ENCODE data around the gene GLYR1.
"Not testable (repeated sequence)": the region's sequence is repeated elsewhere in the genome, so short reads cannot be mapped to it uniquely, and the experiment has no call there.

Gene GLYR1
- 108 to 113 reads per million in 2 donors for total RNA-seq

DNA sequence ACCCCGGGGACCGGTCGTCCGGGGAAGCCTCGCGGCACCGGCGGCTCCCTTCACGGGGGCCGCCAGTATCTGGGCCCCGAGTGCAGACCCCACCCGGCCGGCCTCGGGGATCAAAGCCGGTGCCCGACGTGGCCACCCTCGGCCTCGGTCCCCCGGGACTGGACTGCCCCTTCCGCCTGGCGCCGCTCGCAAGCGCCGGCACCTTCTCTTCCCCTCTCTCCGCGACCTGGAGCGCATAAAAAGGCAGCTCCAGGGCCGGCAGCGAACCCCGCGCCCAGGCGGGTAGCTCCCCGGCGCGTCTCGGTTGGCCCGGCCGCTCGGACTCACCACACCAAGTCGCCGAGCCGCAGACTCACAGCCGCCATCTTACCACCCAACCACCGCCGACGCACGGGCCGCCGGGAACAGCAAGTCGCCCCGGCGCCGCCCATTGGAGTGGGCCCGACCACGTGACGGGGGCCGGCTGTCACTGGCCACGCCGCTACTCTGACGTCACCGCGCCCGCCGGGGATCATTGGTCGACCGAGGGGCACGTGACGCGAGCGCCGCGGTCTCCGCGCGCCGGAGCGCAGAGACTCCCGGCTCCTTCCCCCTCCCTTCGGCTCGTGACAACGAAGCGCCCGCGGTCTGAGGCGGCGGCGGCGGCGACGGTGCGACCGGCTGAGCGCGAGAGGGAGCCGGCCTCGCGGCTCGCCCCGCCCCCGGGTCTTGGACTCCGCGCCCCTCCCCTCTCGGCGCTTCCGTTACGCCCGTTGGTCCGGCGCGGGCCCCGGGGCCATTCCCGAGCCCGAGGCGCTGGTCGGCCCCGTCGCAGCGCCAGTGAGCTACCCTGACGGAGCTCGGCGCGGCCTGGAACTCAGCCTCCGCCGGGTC, at the start of gene GLYR1, which contains the start of gene UBN1:
GLYR1 (minus strand) TSS at position 388 of the 873 bp plus-strand sequence; CDS start at position 365, 23 bp downstream.
UBN1 (plus strand) TSS at position 581 of the 873 bp plus-strand sequence. CDS start 5,437 bp downstream, outside the sequence.
- DNase-seq, result peak; percentile 100

DNA sequence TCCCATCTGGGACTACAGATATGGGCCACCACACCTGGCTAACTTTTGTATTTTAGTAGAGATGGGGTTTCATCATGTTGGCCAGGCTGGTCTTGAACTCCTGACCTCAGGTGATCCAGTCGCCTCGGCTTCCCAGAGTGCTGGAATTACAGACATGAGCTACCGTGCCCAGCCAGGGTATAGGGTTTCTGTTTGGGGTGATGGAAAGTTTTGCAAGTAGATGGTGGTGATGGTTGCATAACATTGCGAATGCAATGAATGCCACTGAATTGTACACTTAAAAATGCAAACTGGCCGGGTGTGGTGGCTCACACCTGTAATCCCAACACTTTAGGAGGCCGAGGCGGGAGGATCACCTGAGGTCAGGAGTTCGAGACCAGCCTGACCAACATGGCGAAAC, 49.7 kb upstream of the GLYR1 start:
- DNase-seq, result not testable (repeated sequence)

DNA sequence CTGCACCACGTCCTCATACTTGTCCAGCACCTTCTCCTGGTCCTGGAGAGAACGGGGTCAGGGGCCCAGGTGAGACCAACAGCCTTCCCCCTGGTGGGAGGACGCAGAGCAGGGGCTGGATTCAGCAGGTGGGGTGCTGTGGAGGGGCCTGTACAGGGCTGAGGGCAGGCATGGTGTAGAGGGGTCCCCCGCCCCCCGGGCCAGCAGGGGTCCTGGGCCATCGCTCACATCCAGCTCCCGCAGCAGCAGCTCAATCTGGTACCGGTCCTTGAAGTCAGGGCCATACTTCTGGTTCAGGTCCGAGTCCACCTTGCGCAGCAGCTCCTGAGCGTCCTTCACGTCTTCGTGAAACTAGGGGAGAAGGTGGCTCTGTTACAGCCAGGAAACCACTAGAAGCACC, 48.3 kb upstream of the GLYR1 start:
- no peak for DNase-seq

DNA sequence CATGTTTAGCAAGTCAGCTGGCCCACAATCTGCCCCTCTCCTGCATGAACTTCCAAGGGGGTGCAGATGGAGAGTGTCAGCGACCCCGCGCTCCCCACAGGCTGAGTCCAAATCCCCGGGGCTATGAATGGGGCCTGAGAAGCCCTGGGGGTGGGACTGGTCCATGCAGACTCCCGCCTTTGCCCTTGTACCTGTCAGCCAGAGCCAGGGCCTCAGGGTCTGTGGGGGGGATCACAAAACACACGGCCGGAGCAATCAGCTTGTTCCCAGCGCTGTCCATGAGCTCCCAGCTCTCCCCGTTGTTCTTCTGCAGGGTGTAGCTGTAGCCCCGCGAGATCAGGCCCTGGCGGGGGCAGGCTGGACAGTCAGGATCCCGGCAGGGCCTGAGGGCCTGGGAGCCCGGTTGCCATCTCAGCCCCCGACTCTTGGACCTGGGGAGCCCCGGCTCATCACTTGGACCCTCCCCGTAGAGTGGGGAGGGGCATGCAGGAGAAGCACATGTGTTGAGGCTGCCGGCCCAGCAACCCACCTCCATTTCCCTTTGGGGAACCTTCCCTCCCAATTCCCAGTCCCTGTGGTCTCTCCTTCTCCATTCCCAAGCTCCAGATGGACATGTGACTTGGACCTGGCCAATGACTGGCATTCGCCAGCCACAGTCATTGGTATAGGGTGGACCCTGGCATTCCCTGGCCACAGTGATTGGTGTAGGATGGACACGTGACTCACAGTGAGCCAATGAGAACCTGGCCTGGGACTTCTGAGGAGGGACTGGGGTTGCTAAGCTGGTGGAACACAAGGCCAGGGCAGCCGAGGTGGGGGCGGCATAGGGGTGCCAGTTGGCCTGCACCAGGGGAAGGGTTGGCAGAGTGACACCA, 47.4 kb upstream of the GLYR1 start:
- no peak for DNase-seq

DNA sequence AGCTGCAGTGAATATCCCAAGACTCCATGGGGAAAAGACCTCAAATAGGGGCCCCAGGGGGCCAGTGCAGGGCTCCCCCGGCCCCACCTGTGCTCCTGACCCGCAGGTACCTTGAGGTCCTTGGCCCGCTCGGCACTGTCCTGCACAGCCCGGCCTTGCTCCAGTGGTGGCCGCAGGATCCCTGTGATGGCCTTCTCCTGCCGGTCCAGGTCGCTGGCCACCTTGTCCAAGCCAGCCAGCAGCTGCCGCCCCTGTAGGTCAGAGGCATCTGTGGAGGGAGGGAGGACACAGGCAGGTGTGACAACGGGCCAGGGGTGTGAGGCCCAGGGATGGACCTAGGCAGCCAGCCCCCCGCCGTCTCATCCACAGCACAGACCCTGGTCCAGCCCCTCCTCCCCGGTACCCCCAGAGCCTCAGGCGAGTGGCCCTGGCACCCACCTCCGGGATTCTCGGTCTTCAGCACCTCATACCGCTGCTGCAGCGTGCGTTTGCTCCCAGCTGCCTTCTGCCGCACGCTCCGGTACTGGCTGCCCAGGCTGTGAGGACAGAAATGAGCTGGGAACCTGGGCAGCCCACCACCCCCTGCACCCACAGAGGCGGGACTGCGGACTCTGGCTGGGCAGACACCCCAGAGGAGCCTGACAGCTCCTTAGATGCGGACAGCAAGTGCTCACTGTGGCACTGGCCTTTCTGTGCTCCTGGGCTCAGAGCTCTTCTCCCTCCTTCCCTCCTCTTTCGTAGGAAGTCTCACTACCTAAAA, 46.2 kb upstream of the GLYR1 start:
- no peak for DNase-seq

DNA sequence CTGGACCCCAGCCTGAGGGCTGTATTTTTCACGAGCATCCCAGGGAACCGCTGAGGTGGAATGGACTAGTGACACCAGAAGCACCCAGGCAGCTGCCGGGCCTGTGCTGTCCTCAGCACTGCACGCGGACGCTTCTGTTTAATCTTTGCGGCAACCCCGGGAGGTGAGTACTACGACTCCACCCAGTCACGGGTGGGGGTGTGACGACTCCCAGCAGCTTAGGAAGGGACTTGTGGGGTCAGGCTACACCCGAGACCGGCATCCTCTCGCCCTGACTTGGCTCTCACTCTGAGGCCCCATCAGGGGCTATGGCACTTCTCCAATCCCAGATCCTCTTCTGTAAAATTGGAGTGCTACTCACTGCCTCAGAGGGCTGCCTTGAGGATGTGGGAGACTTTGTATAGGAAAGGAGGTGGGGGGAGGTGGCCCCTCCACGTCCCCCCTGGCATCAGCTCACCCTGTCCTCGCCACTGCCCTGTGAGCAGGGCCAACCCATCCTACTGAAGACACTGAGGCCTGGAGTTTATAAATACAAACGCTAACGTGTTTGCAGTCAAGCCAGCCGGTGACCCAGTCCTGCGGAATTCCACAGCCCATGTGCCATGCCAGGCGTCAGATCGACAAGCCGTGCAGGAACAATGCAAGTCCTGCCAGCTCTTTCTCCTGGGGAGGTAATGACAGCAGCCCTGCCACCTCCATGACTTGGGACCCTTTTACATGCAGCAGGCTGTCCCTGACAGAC, 45.4 kb upstream of the GLYR1 start:
- no peak for DNase-seq

DNA sequence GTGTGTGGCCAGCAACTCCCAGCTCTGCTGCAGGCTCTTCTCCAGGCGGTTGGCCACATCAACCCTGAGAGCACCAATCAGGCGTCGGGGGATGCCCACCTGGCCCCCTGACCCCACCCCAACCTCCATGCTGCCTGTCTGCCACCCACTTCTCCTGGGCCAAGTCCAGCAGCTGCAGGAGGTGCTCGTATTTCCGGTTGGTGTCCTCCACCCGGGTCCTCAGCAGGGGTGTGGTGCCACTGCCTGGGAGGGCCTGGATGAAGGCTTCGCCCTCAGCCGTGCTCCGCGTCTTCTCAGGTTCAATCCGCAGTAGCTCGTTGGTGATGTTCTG, 44.8 kb upstream of the GLYR1 start:
- no peak for DNase-seq

DNA sequence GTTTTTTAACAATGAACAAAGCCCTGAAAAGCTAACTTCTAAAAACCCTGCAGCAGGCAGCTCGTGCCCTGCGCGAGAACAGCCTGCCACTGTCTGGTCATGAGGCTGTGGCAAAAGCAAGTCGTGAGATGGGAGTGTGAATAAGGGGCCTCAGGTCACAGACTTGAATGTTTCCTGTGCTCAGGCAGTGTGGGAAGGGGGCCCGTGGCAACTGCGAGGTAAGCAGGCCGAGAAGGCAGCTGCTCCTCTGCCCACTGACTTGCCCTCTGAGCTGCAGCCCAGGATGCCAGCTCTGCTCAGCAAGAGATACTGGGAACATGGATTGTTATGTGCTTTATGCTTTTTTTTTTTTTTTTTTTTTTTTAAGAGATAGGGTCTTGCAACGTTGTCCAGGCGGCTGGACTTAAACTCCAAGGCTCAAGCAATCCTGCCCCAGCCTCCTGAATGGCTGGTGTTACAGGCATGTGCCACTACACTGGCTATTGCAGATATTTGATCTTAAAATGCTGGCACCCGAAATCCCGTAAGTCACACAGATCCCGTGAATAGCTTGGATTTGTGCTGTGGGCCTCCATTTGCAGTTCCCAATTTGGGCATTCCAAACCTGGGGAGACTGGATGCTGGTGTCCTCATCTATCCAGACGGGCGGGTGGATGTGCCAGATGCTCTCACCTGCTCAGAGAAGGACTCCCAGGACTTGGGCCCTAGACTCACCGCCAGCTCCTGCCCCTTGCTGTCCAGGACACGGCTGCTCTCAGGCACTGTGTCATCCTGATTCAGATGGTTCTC, 44.2 kb upstream of the GLYR1 start:
- no peak for DNase-seq

DNA sequence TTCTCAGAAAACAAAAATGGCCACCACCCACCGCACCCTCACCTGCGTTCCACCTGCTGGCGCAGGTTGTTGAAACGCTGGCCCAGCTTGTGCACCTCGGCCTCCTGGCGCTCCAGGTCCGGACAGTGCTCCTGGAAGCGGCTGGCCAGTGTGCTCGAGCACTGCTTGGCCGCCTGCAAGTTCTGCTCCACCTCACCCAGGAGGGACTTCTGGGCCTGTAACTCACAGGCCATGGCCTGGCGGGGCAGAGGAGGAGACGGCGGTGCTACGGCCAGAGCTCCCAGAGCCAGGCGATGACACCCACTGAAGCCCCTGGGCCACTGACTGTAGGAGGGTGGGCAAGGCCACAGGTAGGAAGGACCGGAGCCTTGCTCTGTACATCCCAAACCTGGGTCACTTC, 43.6 kb upstream of the GLYR1 start:
- no peak for DNase-seq

DNA sequence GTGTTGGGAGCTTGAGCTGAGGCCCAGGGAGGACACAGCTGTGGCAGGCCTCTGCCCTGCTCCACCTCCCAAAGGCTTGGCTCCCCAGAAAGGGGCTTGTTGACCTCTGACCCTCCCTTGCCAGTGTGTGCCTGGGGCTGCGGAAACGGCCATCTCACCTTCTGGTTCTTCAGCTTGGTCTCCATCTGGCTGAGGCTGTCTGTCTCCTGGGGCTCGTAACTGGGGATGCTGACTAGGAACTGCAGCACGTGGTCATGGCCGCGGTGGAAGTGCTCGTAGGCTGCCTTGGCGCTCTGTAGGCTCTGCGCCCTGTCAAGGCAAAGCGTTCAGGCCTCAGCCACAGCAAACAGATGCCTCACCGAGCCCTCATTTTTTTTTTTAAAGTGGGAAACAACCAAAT, 42.9 kb upstream of the GLYR1 start:
- no peak for DNase-seq

DNA sequence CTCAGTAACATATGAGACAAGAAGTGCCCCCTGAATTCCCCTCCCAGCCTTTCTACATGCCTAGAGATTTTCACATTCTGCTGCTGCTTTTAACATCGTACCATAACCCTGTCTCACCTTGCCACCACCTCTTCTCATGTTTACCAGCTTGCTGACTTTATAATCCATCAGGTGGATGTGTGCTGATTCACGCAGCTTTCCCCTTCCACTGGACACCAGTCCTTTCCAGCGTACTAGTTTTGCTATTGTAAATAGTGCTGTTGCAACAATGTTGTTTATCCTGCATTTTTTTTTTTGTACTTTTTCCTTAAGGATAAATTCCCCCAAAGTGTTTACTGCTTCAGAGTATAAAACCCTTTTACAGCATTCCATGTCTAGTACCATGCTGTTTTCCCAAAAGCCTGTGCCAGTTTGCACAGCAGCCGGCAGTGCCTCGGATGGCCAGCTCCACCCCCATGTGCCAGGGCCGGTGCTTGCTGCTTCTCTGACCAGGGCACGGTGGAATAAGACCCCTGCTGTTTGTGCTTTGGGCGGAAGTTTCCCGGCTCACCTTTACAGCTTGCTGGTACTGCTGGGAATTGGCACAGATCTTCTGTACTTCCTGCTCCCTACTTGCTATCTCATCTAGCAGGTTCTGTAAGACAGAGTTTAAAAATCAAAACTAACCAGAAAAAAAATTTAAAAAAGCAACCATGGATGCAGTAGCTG, 41.5 kb upstream of the GLYR1 start:
- DNase-seq, result no peak

DNA sequence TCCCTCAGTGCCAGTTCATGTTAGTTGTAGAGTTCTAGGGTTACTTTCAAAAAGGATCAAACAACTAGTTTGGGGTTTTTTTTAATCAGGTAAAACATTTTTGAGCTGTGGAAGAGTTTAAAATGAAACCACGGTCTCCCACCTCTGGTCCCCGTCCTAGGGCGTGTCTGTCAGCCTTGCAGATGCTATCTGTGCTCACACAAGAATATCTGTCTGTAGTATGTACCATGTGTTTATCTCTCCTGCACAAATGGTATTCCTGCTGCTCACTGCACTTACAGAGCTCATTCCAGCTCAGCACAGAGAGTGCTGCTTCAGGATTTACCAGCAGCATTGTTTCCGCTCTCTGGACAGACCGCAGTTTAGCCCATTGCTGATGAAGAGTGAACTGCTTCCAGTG, 39.1 kb upstream of the GLYR1 start:
- no peak for DNase-seq

DNA sequence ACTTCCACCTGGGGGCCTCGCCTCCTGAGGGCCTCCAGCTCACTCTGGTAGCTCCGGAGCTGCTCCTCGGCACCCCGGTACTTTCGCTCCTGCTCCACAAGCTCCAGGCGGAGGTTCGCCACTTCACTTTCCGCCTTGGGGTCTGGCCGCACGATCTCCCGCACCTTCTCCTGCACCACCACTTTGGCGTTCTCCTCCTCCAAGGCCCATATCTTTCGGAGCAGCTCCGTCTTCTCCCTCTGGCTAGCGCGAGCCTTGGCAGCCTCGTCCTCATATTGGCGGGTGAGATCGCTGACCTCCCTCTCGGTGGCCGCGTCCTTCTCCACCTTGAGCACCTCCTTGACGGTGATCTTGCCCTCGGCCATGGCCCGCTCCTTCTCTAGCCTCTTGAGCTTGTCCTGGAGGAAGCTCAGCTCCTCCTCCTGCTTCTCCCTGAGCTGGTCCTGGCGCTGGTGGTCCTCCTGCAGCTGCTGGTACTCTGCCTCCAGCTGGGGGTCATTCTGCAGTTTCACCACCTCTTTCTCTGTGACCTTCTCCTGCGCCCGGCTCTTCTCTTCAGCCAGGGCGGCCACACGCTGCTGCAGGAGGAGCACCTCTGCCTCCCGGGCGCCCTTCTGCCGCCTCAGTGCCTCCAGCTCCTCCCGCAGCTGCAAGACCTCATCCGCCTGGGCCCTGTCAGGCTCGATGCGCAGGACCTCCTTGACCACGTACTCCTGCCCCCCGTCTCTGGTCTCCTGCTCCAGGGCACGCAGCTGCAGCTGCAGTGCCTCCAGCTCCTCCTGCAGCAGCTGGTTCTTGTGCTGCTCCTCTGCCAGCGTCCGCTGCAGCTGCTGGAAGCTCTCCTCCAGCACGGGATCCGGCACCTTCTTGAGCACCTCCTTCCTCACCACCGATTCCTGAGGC, 38.1 kb upstream of the GLYR1 start:
- no peak for DNase-seq

DNA sequence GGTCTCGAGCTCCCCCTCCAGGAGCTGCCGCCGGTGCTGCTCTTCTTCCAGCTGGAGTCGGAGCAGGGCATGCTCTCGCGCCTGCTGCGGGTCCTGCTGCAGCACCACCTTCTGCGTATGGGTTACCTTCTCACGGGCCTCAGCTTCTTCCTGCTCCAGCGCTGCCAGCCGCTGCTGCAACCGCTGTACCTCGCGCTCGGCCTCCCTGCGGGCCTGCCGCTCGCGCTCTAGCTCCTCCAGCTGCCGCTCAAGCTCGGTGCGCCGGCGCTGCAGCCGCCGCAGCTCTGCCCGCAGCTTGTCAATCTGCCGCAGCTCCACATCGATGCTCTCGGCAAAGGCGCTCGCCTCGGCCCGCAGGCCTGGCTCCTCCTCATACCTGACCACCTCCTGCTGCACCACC, 37.1 kb upstream of the GLYR1 start:
- DNase-seq, result no peak

DNA sequence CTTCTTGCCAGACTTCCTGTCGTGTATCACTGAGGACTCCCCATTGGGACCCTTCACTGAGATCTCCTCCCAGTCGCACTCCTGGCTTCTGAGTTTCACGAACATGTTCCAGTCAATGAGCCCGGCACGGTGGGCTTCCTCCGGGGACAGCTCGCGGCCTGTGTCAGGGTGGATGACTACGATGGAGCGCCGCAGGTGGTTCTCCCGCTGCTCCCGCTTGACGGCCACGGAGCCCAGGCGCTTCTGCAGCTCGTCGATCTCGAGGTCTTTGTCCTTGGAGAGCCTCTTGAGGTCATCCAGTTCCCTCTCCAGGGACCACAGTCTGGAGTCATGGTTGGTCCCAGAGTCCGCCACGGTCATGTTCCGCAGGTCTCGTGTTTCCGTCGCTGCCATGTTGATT, 36.4 kb upstream of the GLYR1 start:
- no peak for DNase-seq

DNA sequence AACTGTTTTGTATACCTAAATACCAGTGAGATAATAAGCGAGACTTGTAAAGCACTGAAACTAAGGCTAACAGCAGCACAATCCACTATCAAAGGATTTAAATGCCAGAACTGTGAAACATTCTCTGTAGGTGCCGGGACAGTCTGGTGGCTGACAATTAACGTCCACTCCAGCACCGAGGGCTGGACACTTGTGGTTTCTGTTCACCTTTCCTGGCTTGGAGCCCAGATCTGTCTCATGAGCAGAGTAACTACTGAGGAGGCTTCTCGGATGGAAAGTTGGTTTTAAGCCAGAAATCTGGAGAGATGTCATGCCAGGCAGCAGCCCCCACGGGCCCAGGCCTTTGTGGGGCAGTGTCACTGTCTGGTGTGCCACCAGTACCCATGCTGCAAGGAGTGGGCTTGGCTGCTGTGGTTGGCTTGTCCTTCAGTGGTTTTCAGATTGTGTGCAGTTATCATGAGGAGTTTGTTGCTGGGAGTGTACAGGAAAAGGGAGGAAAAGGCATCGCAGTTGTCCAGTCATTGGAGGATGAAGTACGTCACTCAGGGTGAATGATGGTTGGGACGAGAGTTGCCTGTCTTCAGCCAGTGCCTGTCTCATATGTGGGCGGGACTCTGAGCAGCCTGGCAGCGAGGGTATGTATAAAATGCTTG, 35.7 kb upstream of the GLYR1 start:
- DNase-seq, result no peak

DNA sequence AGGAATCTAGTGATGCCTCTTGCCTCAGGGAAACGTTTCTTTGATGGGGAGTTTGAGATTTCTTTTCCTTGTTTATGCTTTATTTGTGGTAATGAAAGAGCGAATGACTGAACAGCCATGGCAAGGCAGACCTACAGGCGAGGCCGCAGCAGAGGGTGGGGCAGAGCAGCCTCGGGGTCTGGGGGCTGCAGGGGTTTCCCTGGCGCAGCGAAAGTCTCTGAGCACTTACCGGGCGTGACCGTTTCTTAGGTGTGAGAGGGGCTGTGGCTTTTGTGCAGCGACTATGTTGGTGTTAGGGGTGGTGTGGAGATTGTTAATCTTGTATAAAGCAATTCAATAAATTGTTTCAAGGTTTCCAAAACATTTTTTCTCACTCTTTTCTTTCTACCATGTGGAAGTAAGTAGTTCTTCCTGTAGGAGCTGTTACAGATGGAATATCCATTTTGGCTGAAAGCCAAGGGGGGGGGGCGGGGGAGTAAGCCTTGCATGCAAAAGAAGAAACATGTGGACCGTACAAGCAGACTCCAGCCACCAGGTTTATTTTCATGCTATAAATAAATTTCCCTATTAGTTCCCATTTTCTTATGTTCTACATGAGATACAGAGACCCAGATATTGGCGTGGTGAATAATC, 35.0 kb upstream of the GLYR1 start:
- DNase-seq, result no peak

DNA sequence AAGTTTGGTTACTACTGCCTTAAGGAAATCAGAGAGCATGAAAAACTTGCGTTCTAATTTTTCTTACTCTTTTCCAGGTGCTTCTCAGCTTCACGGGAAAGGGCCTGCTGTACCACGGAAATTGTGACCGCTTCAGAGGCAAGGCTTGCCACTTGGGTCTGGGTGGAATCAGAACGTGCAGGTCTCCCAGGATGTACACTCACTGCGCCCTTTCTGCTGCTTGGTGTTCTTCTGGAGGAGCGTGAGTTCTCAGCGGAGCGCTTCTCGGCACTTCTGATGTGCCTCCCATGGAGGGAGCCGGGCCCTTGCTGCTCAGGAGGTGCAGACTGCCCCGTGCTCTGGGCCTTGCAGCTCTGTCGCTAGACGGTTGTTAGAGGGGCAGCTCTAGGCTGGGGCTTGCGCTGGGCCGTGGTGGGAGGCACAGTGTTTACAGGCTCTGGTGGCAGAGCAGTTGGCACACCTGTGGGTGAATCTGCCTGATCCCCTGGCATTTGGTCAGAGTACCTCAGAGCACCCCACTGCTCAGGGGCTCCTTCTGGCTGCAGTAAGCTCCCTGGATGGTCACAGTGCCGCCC, 33.0 kb upstream of the GLYR1 start:
- DNase-seq, result no peak

Data from activated gamma-delta T cell (primary cell).